Femur (tissue), 1 donor: ENCODE data around the gene CBLC.
"Not testable (repeated sequence)": the region's sequence is repeated elsewhere in the genome, so short reads cannot be mapped to it uniquely, and the experiment has no call there.

Experiments
- DNase-seq: peaks from one replicate; pipeline ENCODE4 v3.0.0-alpha.2; 2017

CBLC gene

DNA sequence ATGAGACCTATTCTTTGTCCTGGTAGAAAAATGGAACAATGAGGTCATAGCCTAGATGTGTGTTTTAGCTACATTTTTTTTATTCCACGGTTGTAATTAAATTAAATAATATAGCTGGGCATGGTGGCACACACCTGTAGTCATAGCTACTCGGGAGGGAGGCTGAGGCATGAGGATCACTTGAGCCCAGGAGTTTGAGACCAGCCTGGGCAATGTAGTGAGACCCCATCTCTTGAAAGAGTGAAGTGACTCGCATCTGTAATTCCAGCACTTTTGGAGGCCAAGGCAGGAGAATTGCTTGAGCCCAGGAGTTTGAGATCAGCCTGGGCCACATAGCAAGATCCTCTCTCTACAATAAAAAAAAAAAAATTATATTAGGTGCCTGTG, 11.7 kb upstream of the CBLC start:
- no peak for DNase-seq

DNA sequence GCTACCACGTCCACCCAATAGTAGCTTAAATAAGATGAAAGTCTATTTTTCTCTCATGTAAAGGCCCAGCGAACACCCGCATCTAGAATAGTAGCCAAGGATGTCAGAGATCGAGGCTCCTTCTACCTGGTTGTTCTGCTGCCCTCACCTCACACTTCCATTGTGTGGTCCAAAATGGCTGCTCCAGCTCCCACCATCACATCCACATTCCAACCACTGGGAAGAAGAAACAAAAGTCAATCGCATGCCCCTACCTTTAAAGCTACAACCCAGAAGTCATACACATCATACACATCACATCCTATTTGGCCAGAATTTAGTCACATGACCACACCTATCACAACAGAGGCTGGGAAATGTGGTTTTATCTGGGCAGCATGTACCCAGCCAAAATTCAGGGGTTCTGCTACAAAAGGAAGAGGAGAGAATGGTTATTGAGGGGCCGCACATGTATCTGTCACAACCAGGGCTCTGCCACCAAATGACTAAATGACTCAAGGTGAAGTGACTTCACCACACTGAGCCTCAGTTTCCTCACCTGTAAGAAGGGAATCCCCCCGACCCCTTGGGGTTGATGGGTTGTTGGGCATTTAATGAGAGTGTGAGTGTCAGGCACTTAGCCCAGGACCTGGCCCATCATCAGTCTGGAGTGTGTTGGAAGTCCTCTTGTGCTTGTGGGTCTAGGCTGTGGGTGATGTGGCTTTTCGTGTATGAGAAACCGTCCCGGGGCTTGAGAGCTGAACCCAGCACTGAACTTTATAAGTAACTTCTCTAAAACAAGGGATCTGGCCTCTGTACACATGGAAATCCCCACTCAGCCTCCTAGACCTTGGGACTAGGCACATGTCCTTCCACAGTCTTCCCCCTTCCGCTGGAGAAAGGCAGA, 10.2 kb upstream of the CBLC start:
- DNase-seq: no peak

- DNase-seq: peak; percentile 90
These were observed 7.0 kb upstream of the CBLC start for GRCh38 chr19:44770550-44771257.

GRCh38 chr19:44772144-44772543, 5.5 kb upstream of the CBLC start:
- not testable (repeated sequence) for DNase-seq

DNA sequence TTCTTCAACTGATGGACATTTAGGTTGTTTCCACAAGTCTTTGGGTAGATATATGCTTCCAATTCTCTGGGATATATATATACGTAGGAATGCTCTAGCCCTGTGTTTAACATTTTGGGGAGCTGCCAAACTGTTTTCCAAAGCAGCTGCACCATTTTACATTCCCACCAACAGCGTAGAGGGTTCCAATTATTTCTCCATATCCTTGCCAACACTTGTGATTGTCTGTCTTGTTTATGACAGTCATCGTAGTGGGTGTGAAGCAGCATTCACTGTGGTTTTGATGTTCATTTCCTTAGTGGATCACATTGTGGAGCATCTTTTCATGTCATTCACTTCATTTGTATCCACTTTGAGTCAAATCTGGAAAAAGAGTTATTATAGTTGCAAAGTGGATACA, 4.7 kb upstream of the CBLC start:
- no peak for DNase-seq

DNA sequence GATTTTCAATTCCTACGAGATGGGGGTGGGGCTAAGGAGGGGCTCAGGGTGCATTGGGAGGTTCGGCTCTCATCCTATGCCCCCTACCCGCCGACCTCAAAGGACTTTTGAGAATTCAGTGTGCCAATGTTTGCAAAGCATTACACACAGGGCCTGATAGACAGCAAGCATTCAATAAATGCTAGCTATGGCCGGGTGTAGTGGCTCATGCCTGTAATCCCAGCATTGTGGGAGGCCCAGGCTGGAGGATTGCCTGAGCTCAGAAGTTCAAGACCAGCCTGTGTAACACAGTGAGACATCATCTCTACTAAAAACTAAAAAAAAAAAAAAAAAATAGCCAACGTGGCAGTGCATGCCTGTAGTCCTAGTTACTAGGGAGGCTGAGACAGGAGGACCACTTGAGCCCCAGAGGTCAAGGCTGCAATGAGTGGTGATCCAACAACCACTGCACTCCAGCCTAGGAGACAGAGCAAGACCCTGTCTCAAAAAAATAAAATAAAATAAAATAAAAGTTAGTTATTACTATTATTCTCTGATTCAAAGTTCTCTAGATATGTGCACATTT, 1.9 kb upstream of the CBLC start:
- no peak for DNase-seq

- no peak for DNase-seq
These were observed 1.1 kb upstream of the CBLC start for GRCh38 chr19:44776402-44777096.

DNA sequence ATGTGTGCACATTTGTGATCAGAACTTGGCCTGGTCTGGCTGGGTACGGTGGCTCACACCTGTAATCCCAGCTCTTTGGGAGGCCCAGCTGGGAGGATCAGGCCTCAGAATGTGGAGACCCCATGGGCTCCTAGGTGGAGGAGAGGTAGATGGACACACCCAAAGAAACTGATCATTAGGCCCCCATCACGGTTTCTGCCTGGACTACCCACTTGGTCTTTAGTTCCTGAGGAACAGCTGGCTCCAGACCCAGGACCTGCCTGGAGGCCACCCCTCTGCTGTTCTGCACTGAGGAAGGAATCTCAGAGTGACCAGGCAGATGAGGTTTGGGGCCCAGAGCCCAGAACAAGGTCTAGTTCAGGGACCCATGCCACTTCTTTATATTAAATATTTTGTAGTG, 1.5 kb downstream of the CBLC start:
- no peak for DNase-seq

DNA sequence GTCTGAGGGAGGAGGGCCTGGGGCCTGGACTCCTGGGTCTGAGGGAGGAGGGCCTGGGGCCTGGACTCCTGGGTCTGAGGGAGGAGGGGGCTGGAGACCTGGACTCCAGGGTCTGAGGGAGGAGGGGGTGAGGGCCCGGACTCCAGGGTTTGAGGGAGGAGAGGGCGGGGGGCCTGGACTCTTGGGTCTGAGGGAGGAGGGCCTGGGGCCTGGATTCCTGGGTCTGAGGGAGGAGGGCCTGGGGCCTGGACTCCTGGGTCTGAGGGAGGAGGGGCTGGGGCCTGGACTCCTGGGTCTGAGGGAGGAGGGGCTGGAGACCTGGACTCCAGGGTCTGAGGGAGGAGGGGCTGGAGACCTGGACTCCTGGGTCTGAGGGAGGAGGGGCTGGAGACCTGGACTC, 4.0 kb downstream of the CBLC start:
- DNase-seq: not testable (repeated sequence)

GRCh38 chr19:44782729-44783128, 5.0 kb downstream of the CBLC start:
- DNase-seq: no peak

DNA sequence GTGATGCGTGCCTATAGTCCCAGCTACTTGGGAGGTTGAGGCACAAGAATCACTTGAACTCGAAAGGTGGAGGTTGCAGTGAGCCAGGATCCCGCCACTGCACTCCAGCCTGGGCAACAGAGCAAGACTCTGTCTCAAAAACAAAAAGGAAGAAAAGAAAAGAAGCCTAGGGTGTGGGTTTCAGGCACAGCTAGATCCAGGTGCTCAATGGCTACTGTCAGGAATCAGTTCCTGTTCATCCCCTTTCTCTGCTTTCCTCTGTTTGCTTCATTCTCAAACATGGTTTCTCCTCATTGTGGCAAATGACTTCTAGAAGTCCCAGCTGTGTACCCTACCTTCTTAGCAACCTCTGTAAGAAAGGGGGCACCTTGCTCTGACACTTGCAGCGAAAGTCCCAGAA, 5.9 kb downstream of the CBLC start:
- no peak for DNase-seq

- no peak for DNase-seq
These were observed 7.6 kb downstream of the CBLC start for GRCh38 chr19:44785271-44785670.

- no peak for DNase-seq
These were observed 8.3 kb downstream of the CBLC start for GRCh38 chr19:44785993-44786392.

DNA sequence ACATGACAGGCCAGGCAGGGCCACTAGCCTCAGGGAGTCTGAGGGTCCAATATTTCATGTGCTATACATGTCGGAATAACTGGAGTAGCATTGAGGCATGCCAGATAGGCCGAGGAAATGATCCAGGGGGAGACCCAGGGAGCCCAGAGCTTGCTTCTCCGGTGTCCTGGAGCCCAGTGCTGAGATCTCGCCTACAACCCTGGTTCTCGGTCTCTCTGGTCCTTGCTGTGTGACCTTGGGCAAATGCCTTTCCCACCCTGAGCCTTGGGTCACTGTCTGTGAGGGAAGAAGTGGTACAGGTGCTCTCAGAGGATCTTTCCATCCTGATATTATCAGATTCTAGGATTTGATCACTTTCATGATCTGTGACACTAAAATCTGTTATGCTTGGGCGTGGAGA, 11.3 kb downstream of the CBLC start:
- no peak for DNase-seq

- DNase-seq: no peak
These were observed 12.3 kb downstream of the CBLC start for GRCh38 chr19:44789943-44790483.

GRCh38 chr19:44792281-44792680, 14.6 kb downstream of the CBLC start:
- DNase-seq: no peak

- no peak for DNase-seq
These were observed 16.9 kb downstream of the CBLC start for GRCh38 chr19:44794610-44795009.

- DNase-seq: no peak
These were observed 17.8 kb downstream of the CBLC start for GRCh38 chr19:44795398-44795987.

- DNase-seq: peak; percentile 60
These were observed 19.0 kb downstream of the CBLC start for GRCh38 chr19:44796701-44797115.

GRCh38 chr19:44799627-44800346, 22.1 kb downstream of the CBLC start:
- DNase-seq: no peak

DNA sequence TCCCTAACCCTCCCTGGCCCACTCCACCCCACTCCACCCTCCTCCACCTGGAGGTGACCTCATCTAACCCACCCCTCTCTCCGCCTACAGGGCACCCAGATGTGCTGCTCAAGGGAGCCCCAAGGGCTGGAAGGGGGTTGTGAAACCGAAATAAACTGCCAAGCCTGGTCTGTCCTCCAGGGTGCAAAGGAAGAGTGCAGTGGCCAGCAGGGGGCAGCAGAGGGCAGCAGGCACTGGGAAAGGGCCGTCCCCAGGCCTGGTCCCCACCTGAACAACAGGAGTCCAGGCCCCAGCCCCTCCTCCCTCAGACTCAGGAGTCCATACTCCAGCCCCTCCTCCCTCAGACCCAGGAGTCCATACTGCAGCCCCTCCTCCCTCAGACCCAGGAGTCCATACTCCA, 22.8 kb downstream of the CBLC start:
- DNase-seq: peak; percentile 87
